Osteocyte (in vitro differentiated cells): ENCODE data around the gene PAIP2. TPM values are rescaled to one million over a fixed set of nuclear protein-coding genes. Genes with fewer than 3 reads are reported as not detected.

ENCODE experiments used
- DNase-seq: peaks from one replicate; pipeline ENCODE4 v3.0.0; 2021; ENCODE audit warnings: mixed read lengths; ENCODE audit not compliant: unreplicated experiment; ENCODE audit errors: extremely low spot score
- H3K27ac Mint-ChIP-seq: one replicate; pipeline ENCODE4 v1.8.0; 2021; ENCODE audit warnings: mild to moderate bottlenecking, mixed read lengths; ENCODE audit not compliant: unreplicated experiment
- H3K27me3 Mint-ChIP-seq: one replicate; pipeline ENCODE4 v1.8.0; 2021; ENCODE audit warnings: mixed read lengths; ENCODE audit not compliant: unreplicated experiment
- H3K36me3 Mint-ChIP-seq: one replicate; pipeline ENCODE4 v1.8.0; 2021; ENCODE audit warnings: mixed read lengths; ENCODE audit not compliant: unreplicated experiment
- H3K4me1 Mint-ChIP-seq: one replicate; pipeline ENCODE4 v1.8.0; 2021; ENCODE audit warnings: mixed read lengths; ENCODE audit not compliant: unreplicated experiment
- H3K4me3 Mint-ChIP-seq: one replicate; pipeline ENCODE4 v1.8.0; 2021; ENCODE audit warnings: mild to moderate bottlenecking, moderate library complexity, mixed read lengths; ENCODE audit not compliant: unreplicated experiment
- H3K9me3 Mint-ChIP-seq: one replicate; pipeline ENCODE4 v1.8.0; 2021; ENCODE audit warnings: mixed read lengths; ENCODE audit not compliant: unreplicated experiment
- CTCF ChIP-seq: fragments of 200-600 bp; sonication (generic); IDR thresholded peaks from 2 replicates; pipeline ENCODE4 v1.5.0; 2021; ENCODE audit warnings: antibody characterized with exemption, mild to moderate bottlenecking, moderate library complexity
- total RNA-seq: library from RNA; stranded (reverse); gene quantifications from 2 replicates; pipeline ENCODE4 v1.2.1, GENCODE V29; 2021

The PAIP2 gene
- total RNA-seq, 1 donor from 2014 or later: 71.8 TPM

DNA sequence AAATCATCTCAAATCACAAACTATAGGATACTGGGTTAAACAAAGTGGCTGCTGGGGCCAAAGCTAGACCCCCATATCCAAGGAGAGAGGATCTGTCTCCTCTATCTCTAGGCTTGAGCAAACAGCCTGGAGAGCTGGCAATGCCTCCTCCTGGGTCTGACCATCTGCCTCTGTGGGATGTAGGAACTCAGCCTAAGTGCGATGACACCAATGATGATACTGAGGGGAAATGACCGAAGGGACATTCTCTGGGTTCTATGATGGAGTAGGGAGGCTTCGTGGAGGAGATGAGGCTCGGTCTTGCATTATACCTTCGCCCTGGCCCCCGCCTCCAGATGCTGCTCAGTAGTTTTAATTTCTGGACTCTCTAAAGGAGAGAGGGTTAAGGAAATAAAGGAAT lies 71.5 kb downstream of the PAIP2 start:
- no peak overlapping the region for H3K4me3 Mint-ChIP-seq
- DNase-seq: no peak
- H3K9me3 Mint-ChIP-seq: no peaks in the 10 kb centered on the region
- peaks cover 17% of the 10 kb centered on the region for H3K36me3 Mint-ChIP-seq
- no peaks in the 10 kb centered on the region for H3K27me3 Mint-ChIP-seq
- TF ChIP-seq CTCF: no peak
- peaks cover 6% of the 10 kb centered on the region for H3K4me1 Mint-ChIP-seq
- no peak overlapping the region for H3K27ac Mint-ChIP-seq

GRCh38 chr5:139413963-139414362 lies 72.3 kb downstream of the PAIP2 start:
- Mint-ChIP-seq H3K27ac (no peak overlapping the region), H3K4me1 (peaks cover 8% of the 10 kb centered on the region), H3K4me3 (no peak overlapping the region), H3K36me3 (peaks cover 24% of the 10 kb centered on the region), H3K27me3 (no peaks in the 10 kb centered on the region), H3K9me3 (no peaks in the 10 kb centered on the region)
- no peak for DNase-seq
- TF ChIP-seq CTCF: no peak

DNA sequence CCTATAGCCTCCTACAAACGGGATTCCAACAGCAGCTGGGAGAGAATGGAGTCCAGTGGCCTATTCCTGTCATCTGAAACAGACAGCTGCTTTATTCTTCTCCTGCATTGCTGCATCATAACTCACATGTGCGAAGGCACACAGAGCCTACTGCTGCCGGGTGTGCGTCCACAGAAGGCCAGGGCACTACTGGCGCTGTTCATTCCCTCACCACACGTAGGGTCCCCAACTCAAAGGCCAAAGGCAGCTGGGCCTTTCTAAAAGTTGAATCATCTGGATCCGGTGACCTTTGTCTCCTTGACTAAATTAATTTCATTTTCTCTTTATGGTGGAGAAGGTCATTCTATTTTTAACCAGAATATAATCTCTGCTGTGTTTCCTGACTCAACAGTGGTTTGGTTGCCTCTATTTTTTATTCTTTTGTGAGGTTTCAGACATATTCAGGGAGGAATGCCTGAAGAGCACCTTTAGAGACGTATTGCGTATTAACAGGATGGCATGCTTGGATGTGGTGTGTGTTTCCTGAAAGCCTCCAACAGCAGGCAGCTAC lies 73.0 kb downstream of the PAIP2 start:
- peaks cover 8% of the 10 kb centered on the region for H3K4me1 Mint-ChIP-seq
- TF ChIP-seq CTCF: no peak
- H3K36me3 Mint-ChIP-seq: peaks cover 29% of the 10 kb centered on the region
- H3K27ac Mint-ChIP-seq: no peak overlapping the region
- H3K27me3 Mint-ChIP-seq: no peaks in the 10 kb centered on the region
- no peaks in the 10 kb centered on the region for H3K9me3 Mint-ChIP-seq
- no peak overlapping the region for H3K4me3 Mint-ChIP-seq
- DNase-seq: no peak

- H3K36me3 Mint-ChIP-seq: peaks cover 34% of the 10 kb centered on the region
- H3K9me3 Mint-ChIP-seq: no peaks in the 10 kb centered on the region
- no peak for DNase-seq
Measured at GRCh38 chr5:139415221-139415861, 73.7 kb downstream of the PAIP2 start.

More at GRCh38 chr5:139415221-139415861, 73.7 kb downstream of the PAIP2 start:
- no peak for TF ChIP-seq CTCF
- Mint-ChIP-seq H3K4me3 (no peak overlapping the region), H3K27me3 (no peaks in the 10 kb centered on the region), H3K27ac (no peak overlapping the region), H3K4me1 (peaks cover 8% of the 10 kb centered on the region)
